Astrocyte of the spinal cord (primary cell): ENCODE results near the gene DOCK3.
"Not testable (repeated sequence)": the region's sequence is repeated elsewhere in the genome, so short reads cannot be mapped to it uniquely, and the experiment has no call there.

Experiments
- DNase-seq: peaks from one replicate; pipeline ENCODE4 v3.0.0; 2011; ENCODE audit warnings: low read depth, low spot score
- H3K4me3 ChIP-seq: 2 replicates; pipeline ENCODE4 v1.5.1; 2011; ENCODE audit warnings: low read depth, mild to moderate bottlenecking, low read length, moderate library complexity
- in situ Hi-C: cut with HindIII; loops from 2 replicates; pipeline ENCODE4 v1.10.0; 2017; ENCODE audit warnings: low sequenced_read_pairs
- TF ChIP-seq, protein P1 (sequence below): IDR thresholded peaks from 2 replicates; pipeline ENCODE4 v1.5.1; 2012; ENCODE audit warnings: low read depth, mild to moderate bottlenecking, low read length, inconsistent platforms

DOCK3 gene

DNA sequence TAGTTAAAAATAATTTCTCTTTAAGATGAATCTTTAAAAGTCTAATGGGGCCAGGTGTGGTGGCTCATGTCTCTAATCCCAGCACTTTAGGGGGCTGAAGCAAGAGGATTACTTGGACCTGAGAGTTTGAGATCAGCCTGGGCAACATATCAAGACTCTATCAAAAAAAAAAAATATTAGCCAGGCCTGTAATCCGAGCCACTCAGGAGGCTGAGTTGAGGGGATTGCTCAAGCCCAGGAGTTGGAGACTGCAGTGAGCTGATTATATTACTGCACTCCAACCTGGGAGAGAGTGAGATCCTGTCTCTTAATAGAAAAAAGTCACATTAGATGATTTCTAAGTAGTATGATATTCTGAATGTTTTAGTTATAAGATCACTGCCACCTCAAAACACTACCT lies 388.3 kb downstream of the DOCK3 start:
- in situ Hi-C loops, result no loop called here
- H3K4me3 ChIP-seq, result no peak overlapping the region
- no peak for DNase-seq
- TF ChIP-seq, protein P1, sequence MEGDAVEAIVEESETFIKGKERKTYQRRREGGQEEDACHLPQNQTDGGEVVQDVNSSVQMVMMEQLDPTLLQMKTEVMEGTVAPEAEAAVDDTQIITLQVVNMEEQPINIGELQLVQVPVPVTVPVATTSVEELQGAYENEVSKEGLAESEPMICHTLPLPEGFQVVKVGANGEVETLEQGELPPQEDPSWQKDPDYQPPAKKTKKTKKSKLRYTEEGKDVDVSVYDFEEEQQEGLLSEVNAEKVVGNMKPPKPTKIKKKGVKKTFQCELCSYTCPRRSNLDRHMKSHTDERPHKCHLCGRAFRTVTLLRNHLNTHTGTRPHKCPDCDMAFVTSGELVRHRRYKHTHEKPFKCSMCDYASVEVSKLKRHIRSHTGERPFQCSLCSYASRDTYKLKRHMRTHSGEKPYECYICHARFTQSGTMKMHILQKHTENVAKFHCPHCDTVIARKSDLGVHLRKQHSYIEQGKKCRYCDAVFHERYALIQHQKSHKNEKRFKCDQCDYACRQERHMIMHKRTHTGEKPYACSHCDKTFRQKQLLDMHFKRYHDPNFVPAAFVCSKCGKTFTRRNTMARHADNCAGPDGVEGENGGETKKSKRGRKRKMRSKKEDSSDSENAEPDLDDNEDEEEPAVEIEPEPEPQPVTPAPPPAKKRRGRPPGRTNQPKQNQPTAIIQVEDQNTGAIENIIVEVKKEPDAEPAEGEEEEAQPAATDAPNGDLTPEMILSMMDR, result no peak

DNA sequence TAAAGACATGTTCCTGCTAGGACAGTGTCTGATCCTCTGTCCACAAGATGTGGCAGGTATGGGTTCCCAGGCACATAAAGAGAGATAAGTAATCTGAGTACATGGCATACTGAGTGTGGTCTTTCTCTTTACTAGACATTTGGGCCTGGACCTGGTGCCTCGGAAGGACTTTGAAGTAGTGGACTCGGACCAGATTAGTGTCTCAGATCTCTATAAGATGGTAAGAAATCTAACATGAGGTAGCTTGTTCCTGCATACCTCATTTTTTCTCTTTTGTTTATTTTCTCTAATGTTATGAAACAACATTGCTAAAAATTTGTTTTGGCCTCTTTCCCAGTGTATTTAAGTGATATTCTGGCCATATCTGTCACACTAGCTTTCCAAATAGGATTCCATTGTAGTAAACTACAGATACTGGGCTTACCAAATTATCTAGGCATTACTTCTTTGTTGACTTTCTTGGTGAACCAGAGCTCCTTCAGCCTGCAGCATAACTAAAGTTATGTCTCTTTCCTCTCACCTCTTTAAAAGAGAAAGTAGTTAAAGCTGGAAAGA lies 400.6 kb downstream of the DOCK3 start:
- H3K4me3 ChIP-seq, result no peak overlapping the region
- in situ Hi-C loops, result no loop called here
- DNase-seq, result no peak
- TF ChIP-seq, protein P1, result no peak

DNA sequence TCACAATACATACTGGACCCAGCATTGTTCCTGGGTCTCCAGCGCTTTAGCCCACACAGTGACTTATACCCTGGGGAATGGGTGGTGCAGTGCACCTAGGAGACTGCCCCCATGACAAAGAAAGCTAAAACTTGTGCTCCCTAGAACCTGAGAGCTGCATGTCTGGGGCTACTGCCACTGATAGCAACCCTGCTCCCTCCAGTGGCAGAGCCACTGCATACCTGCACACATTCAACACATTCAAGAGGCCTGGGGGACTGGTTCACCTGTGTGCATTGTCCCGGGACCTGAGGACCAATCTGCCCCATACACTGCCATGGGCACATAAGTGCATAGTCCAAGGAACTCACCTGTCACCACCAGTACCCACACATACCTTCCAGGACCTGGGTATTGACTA lies 407.6 kb downstream of the DOCK3 start:
- no peak overlapping the region for H3K4me3 ChIP-seq
- no peak for DNase-seq
- in situ Hi-C loops, result no loop called here
- TF ChIP-seq, protein P1, result no peak

DNA sequence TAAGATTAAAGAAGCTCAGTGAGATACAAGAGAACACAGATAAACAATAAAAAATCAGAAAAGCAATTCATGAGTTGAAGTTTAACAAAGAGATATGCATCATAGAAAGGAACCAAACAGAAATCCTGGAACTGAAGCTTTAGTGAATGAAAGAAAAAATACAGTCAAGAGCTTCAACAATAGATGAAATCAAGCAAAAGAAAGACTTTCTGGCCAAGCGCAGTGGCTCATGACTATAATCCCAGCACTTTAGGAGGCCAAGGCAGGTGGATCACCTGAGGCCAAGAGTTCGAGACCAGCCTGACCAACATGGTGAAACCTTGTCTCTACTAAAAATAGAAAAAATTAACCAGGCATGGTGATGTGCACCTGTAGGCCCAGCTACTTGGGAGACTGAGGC lies 408.8 kb downstream of the DOCK3 start:
- no peak for DNase-seq
- H3K4me3 ChIP-seq, result no peak overlapping the region
- in situ Hi-C loops, result no loop called here
- TF ChIP-seq, protein P1, result no peak

DNA sequence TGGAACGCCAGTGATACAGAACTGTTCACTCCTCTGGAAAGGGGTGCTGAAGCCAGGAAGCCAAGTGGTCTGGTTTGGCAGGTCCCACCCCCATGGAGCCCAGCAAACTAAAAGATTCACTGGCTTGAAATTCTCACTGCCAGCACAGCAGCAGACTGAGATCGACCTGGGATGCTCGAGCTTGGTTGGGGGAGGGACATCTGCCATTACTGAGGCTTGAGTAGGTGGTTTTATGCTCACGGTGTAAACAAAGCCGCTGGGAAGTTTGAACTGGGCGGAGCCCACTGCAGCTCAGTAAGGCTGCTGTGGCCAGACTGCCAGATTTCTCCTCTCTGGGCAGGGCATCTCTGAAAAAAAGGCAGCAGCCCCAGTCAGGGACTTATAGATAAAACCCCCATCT lies 417.4 kb downstream of the DOCK3 start:
- in situ Hi-C loops, DNase-seq: not testable (repeated sequence)

DNA sequence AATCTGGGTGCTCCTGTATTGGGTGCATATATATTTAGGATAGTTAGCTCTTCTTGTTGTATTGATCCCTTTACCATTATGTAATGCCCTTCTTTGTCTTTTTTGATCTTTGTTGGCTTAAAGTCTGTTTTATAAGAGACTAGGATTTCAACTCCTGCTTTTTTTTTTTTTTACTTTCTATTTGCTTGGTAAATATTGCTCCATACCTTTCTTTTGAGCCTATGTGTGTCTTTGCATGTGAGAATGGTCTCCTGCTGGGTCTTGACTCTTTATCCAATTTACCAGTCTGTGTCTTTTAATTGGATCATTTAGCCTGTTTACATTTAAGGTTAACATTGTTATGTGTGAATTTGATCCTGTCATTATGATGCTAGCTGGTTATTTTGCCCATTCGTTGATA lies 420.1 kb downstream of the DOCK3 start:
- DNase-seq, in situ Hi-C loops, H3K4me3 ChIP-seq: not testable (repeated sequence)

More for the DNA sequence above, 417.4 kb downstream of the DOCK3 start:
- H3K4me3 ChIP-seq, result not testable (repeated sequence)

DNA sequence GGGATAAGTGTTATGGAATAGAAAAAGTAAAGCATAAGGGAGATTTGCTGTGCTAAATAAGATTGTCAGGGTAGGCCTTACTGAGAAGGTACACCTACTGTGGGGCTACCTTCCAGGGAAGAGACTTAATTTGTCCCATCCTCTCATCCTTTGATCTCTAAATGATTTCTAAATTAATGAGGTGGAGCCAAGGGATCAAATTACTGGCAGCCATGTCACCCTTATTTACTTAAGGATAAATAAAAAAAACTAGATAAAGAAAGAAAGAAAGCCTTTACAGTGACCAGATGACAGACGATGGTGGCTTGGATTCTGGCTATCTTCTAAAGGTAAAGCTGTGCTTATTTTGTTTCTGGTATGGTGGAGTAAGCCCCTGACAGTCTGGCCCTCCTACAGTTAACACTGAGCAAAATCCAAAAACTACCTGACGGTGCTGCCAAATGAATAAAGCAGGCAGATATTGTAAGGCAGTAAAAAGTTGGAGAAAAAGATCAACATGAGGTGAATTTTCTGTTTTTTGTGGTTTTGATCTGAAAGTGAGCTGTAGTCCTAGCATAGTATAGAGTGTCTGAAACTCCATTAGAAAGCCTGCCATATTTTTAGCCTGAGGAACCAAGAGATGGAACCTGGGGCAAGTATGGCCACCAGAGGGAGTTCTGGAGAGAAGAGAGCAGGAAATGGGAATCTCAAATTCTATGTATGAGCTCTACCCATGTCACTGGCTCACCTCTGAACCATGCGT lies 425.2 kb downstream of the DOCK3 start:
- peak; percentile 58 for DNase-seq
- in situ Hi-C loops, result no loop called here
- TF ChIP-seq, protein P1, result peak; percentile 90
- no peak overlapping the region for H3K4me3 ChIP-seq
